Upper lobe of left lung (tissue), 4 donors: ENCODE measurements around the gene AIMP2.
"Not testable (repeated sequence)": the region's sequence is repeated elsewhere in the genome, so short reads cannot be mapped to it uniquely, and the experiment has no call there.

Experiments used
- EP300 ChIP-seq, 4 donors: sonication (generic); formaldehyde crosslinking; IDR thresholded peaks; one replicate each; pipeline ENCODE4 v1.5.1; 2017; ENCODE audit warnings: antibody characterized with exemption in 4 of 4, control low read depth in 2 of 4
- POLR2A ChIP-seq, 4 donors: fragments of 450-650 bp; IDR thresholded peaks; one replicate each; pipeline ENCODE4 v1.5.1; 2016 to 2017; ENCODE audit warnings: antibody characterized with exemption in 4 of 4, mild to moderate bottlenecking in 2 of 4
- TF ChIP-seq, protein P1 (sequence below), 6 experiments: fragments of 450-650 bp in 4 of 6; fragments of 200-600 bp in 2 of 6; sonication (generic) in 2 of 6; IDR thresholded peaks; one replicate each; pipeline ENCODE4 v1.5.1; 2016 to 2019; ENCODE audit warnings: antibody characterized with exemption in 6 of 6

DNA sequence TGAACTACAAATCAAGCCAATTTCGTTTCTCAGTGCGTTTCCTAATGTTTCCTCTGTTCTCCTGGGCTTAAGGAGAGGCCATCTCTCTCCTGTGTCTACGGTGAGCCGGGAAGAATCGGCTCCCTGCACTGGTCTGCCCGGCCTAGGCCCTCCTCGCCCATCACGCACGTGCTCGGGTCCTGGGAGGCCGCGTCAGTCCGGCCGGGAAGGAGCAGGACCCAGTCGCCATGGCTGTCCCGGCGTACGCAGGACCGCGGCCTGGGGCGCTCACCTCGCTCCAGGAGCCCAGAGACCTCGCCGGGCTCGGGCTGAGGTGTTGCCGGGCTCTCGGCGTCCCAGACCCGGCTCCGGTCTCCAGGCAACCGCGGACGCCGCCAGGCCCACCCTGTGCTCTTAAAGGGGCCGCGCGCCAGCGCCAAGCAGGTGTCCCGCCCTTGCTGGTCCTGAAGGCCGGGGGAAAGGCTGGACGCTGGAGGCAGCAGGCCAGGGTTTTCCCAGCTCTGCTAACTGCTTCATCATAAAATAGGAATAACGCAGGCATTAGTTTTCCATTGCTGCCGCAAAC, 38.6 kb upstream of the AIMP2 start, which contains the start of gene RSPH10B:
- TF ChIP-seq, protein P1, sequence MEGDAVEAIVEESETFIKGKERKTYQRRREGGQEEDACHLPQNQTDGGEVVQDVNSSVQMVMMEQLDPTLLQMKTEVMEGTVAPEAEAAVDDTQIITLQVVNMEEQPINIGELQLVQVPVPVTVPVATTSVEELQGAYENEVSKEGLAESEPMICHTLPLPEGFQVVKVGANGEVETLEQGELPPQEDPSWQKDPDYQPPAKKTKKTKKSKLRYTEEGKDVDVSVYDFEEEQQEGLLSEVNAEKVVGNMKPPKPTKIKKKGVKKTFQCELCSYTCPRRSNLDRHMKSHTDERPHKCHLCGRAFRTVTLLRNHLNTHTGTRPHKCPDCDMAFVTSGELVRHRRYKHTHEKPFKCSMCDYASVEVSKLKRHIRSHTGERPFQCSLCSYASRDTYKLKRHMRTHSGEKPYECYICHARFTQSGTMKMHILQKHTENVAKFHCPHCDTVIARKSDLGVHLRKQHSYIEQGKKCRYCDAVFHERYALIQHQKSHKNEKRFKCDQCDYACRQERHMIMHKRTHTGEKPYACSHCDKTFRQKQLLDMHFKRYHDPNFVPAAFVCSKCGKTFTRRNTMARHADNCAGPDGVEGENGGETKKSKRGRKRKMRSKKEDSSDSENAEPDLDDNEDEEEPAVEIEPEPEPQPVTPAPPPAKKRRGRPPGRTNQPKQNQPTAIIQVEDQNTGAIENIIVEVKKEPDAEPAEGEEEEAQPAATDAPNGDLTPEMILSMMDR (IDR thresholded peaks at IDR 0.05), result not testable (repeated sequence)
- not testable (repeated sequence) for TF ChIP-seq EP300, POLR2A (IDR thresholded peaks at IDR 0.05)
